GM13977 (cell line): ENCODE results near the gene KISS1R.
A peak's percentile ranks its signal among the peaks of the same experiment; 100 is the strongest.

Source experiments
- DNase-seq: peaks from one replicate; pipeline ENCODE4 v3.0.0; 2012; ENCODE audit warnings: low spot score
- in situ Hi-C: fragments of 300-500 bp; cut with MboI; formaldehyde crosslinking; loops from one replicate; pipeline ENCODE4 v1.12.0; 2022; ENCODE audit warnings: low sequenced_read_pairs, low pct_unique_long_range_greater_than_20kb, mixed read lengths, inconsistent platforms; ENCODE audit not compliant: unreplicated experiment
- TF ChIP-seq, protein P1 (sequence below): IDR thresholded peaks from 2 replicates; pipeline ENCODE4 v1.5.1; 2012; ENCODE audit warnings: mild to moderate bottlenecking, control low read depth; ENCODE audit not compliant: insufficient read depth; ENCODE audit errors: extremely low read depth, missing control alignments

Gene KISS1R

DNA sequence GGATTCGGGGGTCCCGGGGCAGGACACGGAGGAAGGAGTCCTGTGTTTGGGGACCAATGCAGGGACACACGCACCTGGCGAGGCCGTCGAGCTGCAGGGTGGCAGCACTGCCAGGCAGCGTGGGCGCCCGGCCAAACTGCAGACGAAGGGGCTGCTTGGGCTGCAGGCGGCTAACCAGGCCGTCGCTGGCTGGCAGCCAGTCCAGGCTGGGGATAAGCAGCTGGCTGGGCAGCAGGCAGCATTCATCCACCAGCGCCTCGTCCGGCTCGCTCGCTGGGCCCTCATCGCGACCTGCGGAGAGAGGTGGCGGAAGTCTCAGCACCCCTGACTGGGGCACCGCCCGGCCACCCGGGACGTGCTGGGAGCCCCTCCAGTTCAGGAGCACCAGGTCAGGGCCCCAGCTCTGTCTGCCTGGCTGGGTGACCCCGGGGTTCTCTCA, 46.2 kb upstream of the KISS1R start:
- TF ChIP-seq, protein P1, sequence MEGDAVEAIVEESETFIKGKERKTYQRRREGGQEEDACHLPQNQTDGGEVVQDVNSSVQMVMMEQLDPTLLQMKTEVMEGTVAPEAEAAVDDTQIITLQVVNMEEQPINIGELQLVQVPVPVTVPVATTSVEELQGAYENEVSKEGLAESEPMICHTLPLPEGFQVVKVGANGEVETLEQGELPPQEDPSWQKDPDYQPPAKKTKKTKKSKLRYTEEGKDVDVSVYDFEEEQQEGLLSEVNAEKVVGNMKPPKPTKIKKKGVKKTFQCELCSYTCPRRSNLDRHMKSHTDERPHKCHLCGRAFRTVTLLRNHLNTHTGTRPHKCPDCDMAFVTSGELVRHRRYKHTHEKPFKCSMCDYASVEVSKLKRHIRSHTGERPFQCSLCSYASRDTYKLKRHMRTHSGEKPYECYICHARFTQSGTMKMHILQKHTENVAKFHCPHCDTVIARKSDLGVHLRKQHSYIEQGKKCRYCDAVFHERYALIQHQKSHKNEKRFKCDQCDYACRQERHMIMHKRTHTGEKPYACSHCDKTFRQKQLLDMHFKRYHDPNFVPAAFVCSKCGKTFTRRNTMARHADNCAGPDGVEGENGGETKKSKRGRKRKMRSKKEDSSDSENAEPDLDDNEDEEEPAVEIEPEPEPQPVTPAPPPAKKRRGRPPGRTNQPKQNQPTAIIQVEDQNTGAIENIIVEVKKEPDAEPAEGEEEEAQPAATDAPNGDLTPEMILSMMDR = no peak
- in situ Hi-C loops = no loop called here
- DNase-seq = no peak

GRCh38 chr19:871446-872265, 45.5 kb upstream of the KISS1R start:
- TF ChIP-seq, protein P1 = no peak
- in situ Hi-C loops = no loop called here
- DNase-seq = peak; percentile 47

GRCh38 chr19:872266-872951, 44.7 kb upstream of the KISS1R start:
- in situ Hi-C loops = no loop called here
- DNase-seq = peak; percentile 81
- TF ChIP-seq, protein P1 = no peak

DNA sequence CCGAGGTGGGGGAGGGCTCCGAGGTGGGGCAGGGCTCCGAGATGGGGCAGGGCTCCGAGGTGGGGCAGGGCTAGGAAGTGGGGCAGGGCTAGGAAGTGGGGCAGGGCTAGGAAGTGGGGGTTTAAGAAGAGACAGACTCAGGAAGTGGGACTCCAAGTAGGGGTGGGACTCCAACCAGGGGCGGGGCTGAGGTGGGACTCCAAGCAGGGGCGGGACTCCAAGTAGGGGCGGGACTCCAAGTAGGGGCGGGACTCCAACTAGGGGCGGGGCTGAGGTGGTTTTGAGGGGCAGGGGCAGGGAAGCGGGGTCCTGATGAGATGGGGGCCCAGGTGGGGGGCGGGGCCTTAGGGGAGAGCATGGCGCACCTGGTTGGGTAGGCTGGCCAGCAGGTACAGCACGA, 44.0 kb upstream of the KISS1R start:
- TF ChIP-seq, protein P1 = no peak
- peak; percentile 76 for DNase-seq
- in situ Hi-C loops = no loop called here

- in situ Hi-C loops = no loop called here
- DNase-seq = no peak
- TF ChIP-seq, protein P1 = no peak
Measured at GRCh38 chr19:873561-874041, 43.5 kb upstream of the KISS1R start.

DNA sequence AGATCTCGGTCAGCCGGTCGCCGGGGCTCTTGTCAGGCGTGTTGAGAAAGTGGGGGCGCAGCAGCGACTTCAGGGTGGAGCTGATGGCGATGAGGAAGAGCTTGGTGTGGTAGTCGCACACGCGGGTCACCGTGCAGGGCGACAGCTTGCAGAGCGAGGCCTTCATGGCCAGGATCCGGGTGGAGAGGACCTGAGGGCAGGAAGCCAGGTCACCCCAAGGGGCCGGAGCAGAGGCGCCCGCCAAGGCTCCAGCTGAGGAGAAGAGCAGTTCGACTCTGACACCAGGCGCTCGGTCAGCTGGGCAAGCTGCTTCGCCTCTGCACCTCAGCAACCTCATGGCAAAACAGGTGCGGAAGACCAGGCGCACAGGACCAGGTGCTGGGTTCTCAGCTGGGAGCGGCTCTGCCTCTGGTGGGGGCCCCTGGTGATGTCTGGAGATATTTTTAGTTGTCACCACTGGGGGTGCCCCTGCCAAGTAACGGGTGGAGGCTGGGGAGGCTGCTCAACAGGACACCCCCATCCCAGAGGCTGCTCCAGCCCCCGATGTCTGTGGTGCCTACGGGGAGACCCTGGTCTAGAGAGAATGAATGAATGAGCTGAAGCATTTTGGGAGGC, 41.8 kb upstream of the KISS1R start:
- in situ Hi-C loops = no loop called here
- TF ChIP-seq, protein P1 = no peak
- no peak for DNase-seq
